Activated naive CD8-positive, alpha-beta T cell treated with anti-CD3 and anti-CD28 coated beads, Interleukin-2, amount 50 U/mL, for 16 hours (primary cell): ENCODE results near the gene KRT86.
"Not testable (repeated sequence)": the region's sequence is repeated elsewhere in the genome, so short reads cannot be mapped to it uniquely, and the experiment has no call there.

Experiments
- DNase-seq: peaks from one replicate; pipeline ENCODE4 v3.0.0-alpha.2; 2020; ENCODE audit warnings: low read depth, low spot score

Gene KRT86

DNA sequence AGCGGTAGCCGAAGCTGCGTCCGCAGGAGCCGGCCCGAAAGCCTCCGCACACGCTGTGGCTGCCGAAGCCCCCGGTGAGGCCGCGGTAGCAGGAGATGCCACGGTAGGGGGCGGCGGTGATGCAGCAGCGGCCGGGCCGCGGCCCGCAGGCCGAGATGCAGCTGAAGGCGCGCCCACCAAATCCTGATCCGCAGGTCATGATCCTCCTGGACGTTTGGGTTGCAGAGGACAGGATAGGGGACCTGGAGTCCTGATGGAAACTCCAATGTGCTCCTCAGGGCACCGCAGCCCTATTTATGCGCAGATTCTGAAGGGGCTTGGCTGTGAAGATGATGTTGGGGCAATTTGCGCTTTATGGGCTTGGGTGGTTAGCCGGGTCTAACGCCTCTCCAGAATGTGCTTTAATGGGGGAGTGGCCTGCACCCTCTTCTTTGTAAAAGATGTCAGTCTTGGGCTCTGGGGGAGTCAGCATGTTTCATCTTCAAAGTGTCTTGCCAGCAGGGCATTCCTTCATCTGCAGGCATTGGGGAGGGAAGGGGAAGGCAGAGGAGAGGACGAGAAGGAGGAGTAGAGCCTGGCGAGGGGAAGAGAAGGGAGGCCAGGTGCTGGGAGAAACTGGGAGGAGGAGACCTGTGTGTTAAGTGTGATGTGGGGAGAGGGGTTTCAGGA, 17.0 kb downstream of the KRT86 start, which contains the start of gene KRT81:
TSS of gene KRT81 (minus strand) at position 268 of the 669 bp plus-strand sequence. CDS start at position 199, 69 bp downstream.
- no peak for DNase-seq

DNA sequence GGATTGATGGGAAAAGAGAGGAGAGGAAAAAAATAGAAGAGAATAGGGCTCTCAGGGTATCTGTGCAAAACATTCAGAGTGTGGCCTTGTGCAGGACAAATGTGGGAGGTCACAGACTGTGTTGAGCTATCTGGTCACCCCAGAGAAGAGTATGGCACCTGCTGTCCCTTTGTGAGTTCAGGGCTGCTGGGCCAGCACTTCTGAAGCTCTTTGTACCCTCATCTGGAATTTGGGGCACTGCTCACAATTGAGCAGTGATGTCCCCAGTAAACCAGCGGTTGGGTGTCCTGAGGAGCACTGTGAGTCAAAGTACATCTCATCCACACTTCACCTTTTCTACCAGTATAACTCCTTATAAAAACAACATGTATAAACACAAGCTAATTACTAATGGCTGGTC, 19.5 kb downstream of the KRT86 start:
- DNase-seq, result no peak

DNA sequence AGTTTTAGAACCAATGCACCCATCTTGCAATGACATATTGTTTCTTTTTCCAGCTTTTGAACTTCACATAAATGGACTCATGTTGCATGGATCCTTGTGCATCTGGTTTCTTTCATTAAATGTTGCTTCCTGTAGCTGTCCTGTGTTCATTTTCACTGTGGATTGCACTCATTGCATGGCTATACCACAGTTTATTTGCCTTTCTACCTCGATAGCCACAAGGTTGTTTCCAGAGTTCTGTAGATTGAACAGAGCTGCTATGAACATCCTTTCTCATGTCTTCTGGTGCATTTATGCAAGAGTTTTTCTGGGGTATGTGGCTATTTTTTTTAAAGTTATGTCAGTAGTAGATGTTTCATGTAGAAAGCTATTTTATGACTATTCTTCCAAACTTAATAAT, 20.4 kb downstream of the KRT86 start:
- no peak for DNase-seq

DNA sequence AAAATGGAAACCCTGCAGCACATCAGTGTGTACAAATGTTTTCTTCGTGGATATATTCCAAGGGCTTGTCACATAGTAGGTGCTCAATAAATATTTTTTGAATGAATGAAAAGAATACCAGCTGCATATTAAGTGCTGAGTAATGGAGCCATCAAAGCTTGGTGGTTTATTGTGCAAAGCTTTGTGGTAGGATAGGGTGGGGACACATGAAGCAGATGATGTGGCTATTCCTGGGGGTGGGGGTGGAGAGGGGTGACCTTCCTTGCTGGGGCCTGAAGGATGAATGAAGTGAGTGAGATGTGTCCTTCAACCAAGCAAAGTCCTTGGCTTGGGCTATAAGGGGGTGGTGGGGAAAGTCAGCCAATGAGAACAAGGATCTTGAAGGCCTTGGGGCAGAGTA, 21.2 kb downstream of the KRT86 start:
- DNase-seq, result no peak

DNA sequence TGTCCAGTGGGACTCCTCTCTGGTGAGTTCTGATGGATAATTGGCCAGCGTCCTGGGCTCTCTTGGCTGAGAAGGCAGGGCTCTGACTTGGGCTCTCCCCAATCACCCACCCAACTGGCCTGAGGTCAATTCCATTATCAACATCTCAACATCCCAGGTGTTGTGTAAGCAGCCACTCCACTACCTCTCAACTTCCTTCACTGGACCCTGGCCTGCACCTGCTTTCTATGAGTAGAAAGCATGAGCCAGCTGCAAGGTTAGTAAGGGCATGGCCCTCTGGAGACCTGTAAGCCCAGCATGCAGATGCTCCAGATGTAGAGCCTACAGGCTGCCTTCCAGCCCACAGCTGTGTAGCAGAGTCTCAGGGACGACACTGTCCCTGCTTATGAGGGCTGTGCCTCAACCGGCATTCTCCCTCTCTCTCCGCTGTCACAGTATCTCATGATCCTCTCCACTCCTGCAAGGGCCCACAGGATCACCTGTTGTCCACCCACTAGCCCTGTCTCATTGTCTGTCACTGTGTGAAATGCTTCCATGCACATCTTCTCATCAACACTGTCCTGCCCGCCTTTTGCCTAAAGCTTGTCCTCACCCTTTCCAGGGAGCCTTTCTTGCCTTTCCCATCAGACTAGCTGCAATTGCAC, 22.2 kb downstream of the KRT86 start:
- DNase-seq, result no peak

DNA sequence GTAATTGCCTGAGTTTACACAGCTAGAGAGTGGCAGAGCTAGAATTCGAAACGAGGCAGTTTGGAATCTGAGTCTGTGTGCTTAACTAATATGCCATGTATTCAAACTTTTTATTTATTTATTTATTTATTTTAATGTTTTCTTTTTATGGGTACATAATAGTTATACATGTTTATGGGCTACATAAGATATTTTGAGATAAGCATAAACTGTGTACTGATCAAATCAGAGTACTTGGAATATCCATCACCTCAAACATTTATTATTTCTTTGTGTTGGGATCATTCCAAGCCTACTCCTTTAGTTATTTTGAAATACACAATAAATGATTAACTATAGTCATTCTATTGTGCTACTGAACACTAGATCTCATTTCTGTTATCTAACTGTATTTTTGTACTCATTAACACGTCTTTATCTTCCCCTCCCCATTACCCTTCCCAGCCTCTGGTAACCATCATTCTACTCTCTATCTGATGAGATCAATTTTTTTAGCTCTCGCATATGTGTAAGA, 24.3 kb downstream of the KRT86 start:
- no peak for DNase-seq

DNA sequence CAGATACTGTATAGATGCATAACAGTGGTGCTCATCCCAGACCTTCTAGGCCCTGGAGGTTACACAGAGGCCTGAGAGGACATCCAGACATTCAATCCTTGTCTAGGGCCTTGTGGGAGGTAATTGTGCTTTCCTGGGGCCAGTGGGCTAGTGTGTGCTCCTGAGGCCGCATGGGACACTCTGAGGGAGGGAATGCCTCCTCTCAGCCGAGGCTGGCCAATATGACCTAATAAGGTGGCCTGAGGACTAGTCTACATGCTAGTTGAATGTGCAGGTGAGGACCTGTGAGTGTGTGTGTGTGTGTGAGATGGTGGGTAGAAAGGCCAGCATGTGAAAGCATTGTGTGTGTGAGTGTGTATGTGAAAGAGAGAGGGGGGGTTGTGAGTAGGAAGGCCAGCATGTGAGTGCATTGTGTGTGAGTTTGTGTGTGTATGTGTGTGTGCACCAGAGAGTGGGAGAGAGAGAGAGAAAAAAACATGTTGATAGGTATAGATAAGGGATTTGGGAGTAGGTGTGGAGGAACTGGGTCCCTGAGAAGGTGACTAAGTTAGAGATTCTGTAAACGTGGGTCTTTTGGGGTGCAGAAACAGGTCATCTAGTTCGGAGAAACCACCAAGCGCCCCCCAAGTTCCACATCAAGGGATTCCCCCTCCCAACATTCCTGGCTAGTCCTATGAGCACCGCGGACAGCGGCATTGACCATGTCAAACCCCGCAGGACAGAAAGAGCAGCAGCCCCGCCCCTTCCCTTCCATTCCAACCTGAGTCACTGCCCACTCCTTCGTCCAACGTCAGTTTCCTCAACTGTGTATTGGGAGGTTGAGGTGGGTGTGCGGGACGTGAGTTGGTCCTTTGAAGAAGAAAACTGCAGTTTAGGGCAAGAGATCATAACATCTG, 26.6 kb downstream of the KRT86 start:
- DNase-seq, result no peak

DNA sequence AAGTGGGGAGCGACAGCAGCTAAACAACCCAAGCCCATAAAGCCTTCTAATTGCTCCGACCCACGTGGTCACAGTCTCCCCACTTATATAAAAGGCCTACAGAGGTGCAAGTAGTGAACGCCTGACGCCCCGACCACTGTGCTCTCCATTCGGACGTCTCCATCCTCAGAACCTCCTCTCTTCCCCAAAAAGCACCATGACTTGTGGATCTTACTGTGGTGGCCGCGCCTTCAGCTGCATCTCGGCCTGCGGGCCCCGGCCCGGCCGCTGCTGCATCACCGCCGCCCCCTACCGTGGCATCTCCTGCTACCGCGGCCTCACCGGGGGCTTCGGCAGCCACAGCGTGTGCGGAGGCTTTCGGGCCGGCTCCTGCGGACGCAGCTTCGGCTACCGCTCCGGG, 27.3 kb downstream of the KRT86 start:
- DNase-seq, result not testable (repeated sequence)

DNA sequence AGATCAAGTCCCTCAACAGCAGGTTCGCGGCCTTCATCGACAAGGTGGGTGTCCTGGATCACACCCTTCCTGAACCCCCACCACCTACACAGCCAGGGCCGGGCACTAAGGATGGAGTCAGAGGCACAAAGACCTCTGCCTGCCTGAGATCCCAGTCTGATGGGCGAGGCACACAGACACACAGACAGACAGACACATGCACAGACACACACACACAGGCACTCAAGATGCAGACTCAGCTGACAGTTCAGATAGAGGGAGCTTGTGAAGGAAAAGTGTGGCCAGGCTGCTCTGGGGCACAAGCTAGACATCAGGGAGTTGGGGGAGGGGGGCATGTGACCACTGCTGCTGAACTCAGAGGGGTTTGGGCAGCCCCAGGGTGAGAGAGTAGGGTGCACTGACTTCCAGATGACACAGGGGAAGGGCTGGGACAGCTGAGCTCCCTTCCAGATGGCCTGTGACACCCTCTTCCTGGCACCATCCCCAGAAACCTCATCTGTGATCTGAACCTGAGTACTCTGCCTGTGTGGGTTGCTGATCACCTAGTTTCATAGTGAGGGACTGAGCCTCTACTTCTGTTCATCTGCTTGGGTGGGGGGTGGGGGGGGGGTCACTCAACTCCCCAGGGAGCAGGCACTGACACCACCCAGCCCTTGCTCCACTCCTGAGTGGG, 27.9 kb downstream of the KRT86 start:
- not testable (repeated sequence) for DNase-seq

DNA sequence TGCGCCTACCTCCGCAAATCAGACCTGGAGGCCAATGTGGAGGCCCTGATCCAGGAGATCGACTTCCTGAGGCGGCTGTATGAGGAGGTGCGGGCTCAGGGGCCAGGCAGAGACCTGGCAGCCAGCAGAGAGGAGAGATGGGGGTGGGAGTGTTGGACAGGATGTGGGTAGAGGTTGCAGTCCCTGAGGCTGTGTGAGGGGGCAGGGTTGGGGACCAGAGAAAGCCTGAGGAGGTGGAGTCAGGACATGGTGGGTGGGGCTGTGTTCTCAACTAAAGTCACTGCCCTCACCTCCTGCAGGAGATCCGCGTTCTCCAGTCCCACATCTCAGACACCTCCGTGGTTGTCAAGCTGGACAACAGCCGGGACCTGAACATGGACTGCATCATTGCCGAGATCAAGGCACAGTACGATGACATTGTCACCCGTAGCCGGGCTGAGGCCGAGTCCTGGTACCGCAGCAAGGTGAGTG, 30.5 kb downstream of the KRT86 start:
- DNase-seq, result not testable (repeated sequence)

DNA sequence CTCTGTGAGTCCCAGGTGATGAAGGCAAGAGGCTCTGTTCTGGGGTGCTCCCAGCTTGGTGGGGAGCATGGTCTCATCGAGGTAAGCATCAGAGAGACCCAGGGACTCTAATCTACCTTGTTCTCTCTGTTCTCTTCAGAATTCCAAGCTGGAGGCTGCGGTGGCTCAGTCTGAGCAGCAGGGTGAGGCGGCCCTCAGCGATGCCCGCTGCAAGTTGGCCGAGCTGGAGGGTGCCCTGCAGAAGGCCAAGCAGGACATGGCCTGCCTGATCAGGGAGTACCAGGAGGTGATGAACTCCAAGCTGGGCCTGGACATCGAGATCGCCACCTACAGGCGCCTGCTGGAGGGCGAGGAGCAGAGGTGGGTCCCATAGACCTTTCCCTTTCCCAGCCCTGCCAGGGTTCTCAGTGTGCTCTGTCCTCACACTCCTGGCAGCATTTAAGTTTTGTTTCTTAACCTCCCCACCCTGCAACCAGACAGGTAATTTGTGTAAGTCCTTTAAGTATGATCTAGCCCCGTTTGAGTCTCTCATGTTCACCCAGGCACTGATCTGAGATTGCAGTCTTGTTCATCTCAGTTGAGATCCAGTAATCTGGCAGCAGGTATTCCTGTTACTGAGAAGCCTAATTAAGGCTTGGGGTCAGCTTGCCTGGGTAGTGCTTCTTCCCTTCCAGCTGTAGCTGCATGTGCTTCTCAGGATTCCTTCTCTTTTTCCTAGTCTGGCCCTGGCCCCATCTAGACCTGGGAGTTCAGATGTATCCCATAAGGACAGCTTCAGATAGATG, 31.7 kb downstream of the KRT86 start:
- DNase-seq, result no peak

DNA sequence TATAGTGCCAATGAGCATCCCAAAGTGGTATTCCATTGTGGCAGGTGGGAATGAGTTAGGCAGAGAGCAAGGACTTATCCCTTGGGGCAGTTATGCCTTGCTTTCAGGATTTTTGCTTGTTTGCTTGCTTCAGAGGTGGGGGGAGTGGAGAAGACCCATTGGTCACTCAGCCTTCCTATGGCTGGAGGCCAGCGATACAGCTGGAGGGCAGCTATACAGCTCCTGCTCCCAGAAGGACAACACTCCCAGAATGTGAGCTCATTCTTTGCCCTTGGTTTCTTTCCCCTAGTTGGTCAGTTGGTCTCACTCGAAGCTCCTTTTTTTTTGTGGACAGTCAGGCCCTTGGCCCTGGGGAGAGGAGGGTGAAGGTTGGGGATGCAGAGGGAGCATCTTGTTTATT, 32.3 kb downstream of the KRT86 start:
- DNase-seq, result no peak

DNA sequence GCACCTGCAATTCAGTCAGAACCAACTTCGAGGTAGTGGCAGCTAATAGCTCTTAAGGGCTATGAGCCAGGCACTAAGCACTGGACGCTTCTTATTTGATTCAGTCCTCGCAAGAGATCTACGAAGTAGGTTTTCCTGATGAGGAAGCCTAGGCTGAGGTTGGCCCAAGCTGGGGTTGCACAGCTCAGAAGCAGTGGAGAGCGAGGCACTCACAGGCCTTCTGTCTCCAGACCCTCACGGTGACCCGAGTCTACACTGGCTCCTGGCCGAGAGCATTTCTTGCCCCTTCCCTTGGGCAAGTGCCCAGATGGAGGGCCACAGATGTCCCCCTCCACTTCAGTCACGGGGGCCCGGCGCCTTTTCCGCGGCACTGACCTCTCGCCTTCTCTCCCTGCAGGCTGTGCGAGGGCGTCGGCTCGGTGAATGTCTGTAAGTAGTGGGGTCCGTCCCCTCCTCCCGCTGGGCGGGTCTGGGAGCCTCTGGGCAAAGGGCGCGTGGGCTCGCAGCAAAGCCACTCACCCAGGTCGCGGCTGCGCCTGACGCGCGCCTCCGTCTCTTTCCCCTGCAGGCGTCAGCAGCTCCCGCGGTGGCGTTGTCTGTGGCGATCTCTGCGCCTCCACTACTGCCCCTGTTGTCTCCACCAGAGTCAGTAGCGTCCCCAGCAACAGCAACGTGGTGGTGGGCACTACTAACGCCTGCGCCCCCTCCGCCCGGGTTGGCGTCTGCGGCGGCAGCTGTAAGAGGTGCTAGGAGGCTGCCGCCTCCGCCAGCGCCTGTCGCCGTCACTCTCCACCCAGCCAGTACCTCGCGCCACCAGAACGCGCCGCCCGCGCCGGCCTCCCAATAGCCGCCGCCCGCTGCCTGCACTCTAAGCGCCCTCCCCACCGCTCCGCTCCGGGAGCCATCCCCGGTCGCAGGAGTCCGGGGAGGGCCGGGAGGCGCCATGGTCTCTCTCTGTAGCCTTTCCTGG, 33.7 kb downstream of the KRT86 start:
- DNase-seq, result no peak

DNA sequence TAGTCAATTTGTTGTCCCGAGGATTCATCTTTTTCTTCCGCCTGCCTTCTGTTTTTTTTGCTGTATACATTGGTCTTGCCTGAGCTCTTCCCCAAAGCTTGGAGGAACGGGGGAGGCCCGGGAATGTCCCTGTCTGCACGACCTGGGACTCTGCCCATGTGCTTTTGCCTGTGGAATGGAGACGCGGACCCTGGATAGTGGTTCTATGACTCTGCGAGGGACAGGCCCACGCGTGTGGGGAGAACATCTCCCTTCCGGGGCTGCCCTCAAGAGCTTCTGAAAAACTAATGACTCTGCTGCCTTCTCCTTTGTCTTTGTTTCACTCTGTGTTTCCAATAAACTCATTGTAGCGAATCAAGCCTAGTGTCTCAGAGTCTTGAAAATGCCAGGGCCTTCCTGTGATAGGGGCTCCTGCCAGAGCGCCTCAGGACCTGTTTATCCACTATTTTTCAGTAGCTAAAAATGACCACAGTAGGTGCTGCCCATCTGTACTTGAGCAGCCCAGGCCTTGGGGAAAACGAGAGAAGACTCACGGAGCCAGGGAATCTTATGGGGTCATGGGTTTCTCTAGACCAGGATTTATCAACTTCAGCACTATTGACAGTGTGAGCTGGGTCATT, 34.5 kb downstream of the KRT86 start:
- no peak for DNase-seq

DNA sequence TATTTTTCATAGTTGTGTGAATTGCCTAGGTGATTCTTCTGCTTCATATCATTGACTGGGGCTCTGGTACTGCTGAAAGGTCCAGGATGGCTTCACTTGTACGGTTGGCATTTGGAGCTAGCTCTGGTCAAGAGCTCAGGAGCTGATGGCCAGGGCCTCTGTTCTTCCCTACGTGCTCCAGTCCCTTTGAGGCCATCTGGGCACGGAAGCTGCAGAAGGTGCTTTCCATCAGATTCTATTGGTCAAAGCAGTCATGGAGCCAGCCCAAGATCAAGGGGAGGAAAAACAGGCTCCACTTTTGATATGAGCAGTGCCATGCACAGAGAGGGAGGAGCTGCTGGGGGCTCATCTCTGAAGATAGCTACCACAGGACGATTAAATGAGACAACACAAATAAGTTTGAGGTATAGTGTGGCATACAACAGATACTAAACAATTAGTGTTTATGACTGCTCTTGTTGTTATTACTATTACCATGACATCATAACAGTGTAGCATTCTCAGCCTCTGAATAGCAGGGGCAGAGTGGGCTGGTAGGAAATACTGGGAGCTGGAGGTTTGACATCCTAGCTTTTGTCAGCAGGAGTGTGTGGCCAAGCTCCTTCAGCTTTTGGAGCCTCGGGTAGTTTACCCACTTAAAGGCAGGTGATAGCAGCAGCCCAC, 36.3 kb downstream of the KRT86 start:
- DNase-seq, result no peak

DNA sequence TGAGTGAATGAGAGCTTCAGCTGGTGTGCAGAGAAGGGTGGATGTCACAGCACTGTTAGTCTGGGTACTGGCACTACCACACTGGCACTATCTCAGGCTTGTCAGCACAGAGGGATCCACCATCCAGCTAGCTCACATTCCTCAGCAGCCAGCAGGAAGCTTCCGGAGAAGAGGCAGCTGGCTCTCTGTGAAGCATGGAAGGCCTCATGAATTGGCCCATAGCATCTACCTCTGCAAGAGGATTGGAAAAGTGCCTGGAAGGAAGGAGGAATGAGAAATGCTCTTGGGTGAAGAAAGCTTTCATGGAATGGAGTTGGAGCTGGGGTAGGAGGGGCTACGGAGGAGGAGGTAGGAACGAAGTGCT, 36.8 kb downstream of the KRT86 start:
- DNase-seq, result no peak

DNA sequence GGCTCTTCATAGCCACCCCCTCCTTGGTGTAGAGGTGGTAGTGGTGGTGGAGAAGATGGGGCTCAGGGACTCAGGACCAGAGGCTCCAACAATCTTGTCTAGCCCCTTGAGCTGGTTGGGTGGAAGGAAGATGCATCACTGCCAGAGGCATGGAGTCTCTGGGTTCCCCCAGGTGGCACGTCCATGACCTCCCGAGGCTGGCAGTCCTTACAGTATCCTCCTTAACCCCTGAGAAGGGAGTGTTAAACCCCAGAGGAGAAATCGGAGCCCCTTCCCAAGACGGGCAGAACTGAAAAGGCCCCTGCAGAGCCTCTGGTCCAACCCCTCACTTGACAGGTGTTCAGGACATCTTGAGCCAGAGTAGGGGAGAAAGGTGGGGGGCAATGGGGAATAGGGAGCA, 37.6 kb downstream of the KRT86 start:
- DNase-seq, result no peak

DNA sequence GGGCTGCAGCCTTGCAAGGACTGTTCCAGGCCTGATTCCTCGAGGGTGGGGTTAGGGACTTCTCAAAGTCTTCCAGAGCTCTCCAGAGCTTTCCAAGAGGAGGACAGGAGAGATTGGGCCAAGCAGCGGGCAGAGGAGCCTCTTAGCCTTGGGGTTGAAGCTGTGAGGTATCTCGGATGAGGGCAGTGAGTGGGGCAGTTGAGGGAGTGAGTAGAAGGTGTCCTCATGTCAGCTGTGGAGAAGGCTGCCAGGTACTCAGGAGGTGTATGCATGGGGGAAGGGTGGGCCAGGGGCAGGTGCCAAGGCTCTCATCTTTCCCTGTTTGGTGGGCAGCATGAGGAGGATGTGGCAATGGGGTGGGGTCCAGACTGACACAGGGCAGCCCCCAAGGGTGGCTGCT, 39.0 kb downstream of the KRT86 start:
- DNase-seq, result no peak

DNA sequence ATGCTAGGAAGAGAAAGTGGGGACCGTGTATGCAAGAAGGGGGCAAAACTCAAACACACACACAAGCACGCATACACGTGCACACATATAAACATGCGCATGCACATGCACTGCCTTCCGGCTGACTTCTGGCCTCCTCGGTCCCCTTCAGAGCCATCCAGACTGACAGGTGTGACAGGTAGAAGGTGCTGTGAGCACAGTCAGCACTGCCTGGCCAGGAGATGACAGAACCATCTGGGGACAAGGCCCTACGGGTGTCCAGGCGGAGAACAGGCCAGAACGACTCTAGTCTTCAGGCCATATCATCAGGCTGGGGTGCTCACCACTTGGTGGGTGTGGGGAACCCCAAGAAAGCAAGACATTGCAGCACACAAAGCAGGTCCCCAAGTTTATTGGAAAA, 39.5 kb downstream of the KRT86 start:
- no peak for DNase-seq
